D721Med (cell line): ENCODE measurements around the gene ULK4.
"Not testable (repeated sequence)": the region's sequence is repeated elsewhere in the genome, so short reads cannot be mapped to it uniquely, and the experiment has no call there.

ENCODE experiments used
- DNase-seq: peaks from one replicate; pipeline ENCODE4 v3.0.0; 2011; ENCODE audit warnings: low spot score; ENCODE audit not compliant: insufficient read length
- FAIRE-seq: peaks from 2 replicates; lab custom pipeline; 2011; peaks lifted over from hg19 to GRCh38; lab: Jason Lieb, UNC
- TF ChIP-seq, protein P1 (sequence below): IDR thresholded peaks from 2 replicates; pipeline ENCODE4 v1.5.1; 2012; ENCODE audit warnings: mild to moderate bottlenecking, control low read depth; ENCODE audit not compliant: insufficient read depth; ENCODE audit errors: missing control alignments

The ULK4 gene

DNA sequence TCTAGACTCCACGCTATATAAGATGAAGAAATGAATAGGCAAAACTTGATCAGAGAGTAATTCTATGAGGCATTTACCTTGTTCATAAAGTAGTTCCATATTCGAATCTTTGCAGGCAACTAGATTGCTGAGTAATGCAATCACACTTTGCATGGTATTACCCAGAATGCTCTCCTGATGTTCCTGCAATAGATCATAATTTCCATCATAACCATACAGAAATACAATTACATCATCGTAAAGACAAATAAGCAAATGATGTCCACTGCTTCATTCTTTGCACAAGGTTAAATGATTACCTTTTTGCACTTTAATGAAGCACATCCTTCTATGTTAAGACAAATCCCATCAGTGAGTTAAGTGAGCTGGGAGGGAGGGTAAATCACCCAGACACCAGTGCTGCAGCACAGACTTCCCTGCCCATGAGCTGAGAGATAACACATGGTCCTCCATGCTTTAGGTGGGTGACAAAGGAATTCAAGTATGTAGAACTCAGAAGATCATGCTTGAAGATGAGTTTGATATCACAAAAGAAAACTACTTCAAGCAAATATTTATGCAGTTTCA is 395.9 kb downstream of the ULK4 start:
- DNase-seq: no peak
- no peak for FAIRE-seq
- TF ChIP-seq, protein P1, sequence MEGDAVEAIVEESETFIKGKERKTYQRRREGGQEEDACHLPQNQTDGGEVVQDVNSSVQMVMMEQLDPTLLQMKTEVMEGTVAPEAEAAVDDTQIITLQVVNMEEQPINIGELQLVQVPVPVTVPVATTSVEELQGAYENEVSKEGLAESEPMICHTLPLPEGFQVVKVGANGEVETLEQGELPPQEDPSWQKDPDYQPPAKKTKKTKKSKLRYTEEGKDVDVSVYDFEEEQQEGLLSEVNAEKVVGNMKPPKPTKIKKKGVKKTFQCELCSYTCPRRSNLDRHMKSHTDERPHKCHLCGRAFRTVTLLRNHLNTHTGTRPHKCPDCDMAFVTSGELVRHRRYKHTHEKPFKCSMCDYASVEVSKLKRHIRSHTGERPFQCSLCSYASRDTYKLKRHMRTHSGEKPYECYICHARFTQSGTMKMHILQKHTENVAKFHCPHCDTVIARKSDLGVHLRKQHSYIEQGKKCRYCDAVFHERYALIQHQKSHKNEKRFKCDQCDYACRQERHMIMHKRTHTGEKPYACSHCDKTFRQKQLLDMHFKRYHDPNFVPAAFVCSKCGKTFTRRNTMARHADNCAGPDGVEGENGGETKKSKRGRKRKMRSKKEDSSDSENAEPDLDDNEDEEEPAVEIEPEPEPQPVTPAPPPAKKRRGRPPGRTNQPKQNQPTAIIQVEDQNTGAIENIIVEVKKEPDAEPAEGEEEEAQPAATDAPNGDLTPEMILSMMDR: no peak

DNA sequence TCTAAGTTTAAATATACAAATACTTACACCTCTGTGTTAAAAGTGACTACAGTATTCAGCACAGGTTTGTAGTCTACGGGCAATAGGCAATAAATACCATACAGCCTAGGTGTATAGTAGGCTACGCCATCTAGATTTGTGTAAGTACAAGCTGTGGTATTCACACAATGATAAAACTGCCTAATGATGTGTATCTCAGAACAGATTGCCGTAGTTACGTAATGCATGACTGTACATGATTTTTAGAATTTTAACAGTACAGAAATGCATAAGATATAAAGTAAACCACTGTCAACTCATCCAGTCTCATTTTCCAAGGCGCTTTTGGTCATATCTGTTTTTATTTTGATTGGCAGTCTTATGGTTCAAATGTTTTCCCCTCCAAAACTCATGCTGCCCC is 396.9 kb downstream of the ULK4 start:
- FAIRE-seq: no peak
- TF ChIP-seq, protein P1: no peak
- no peak for DNase-seq

DNA sequence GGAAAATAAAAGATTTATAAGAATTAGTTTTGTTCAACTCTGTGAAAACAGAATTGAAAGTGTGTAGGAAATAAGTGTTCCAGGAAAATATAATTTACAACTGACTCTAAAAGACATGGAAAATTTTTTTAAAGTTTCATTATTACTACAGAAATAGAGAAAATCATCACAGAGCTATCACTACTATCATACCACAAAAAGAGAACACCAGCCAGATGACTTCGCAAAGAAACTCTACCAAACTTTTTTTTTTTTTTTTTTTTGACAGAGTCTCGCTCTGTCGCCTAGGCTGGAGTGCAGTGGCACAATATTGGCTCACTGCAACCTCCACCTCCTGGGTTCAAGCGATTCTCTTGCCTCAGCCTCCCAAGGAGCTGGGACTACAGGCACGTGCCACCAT is 405.7 kb downstream of the ULK4 start:
- FAIRE-seq, DNase-seq: not testable (repeated sequence)

DNA sequence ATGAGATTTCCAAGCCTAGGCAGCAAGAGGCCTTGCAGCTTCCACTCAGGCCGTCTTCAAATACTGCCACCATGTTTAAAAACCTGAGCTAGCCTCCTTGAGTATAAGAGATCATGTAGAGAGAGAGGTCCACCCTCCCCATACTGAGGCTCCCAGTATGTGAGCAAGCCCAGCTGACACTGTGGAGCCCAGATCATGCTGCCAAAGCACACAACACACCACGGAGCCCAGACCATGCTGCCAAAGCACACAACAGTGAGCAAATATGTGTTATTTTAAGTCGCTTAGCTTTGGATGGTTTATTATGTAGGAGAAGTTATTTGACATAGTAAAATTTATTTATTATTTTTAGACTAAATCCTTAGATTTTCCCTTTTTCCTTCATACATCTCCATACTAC is 428.9 kb downstream of the ULK4 start:
- FAIRE-seq (no peak), DNase-seq (no peak)
- TF ChIP-seq, protein P1: no peak

DNA sequence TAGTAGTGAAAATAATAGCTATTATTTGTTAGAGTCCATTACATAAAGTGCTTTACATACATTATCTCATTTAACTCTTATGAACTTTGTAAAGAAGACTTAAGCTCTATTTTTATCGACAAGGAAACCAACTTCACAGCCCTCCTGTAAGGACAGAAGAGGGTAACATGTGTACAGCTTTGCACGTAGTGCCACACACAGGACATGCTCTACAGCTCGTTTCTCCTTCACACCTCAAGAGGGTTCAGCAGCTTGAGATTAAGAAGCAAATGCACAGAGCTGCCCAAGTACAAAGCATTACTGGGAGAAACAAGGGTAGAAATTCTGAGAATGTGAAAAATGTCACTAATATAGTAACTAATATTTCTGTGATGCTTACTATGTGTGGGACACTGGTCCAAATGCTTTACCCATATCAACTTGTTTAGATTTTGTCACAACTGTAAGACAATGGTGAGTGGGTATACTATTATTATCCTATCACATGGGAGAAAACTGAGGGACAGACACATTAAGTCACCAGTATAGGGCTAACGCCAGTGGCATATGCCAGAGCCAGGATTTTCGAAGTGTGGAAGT is 434.8 kb downstream of the ULK4 start:
- FAIRE-seq: no peak
- TF ChIP-seq, protein P1: no peak
- DNase-seq: no peak

DNA sequence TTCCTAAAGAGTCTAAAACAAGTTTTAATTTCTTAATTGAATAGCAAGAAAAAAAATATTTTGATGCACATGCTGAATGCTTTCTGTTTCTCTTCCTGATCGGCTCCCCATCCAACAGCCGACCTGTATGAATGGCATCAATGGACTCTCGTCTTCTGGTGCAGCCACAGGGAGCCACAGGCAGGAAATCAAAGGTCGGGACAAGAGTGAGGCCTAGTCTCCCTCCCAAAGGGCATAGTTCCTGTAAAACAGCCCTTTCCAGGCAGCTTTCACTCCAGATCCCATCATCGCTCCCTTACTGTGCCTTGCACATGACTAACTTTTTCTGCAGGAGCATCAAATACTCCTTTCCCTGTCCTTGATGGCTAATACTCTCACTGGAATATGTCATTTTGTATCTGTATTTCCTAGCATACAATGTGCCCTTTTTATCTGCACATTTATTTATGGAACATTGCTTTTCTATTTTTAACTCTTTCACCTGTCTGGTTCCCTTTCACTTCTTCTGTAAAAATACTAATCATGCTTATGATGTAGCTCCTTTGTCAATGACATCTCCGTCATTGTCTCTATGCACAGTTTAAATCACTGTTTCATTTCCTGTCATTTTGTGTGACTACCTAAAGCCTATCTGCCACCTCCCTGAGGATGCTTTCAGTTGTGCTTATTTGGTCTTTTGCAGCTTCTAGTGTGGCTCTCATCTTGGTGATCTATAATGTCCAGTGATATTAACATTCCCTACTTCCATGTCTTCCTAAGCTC is 436.4 kb downstream of the ULK4 start:
- FAIRE-seq: no peak
- DNase-seq: no peak
- TF ChIP-seq, protein P1: no peak

DNA sequence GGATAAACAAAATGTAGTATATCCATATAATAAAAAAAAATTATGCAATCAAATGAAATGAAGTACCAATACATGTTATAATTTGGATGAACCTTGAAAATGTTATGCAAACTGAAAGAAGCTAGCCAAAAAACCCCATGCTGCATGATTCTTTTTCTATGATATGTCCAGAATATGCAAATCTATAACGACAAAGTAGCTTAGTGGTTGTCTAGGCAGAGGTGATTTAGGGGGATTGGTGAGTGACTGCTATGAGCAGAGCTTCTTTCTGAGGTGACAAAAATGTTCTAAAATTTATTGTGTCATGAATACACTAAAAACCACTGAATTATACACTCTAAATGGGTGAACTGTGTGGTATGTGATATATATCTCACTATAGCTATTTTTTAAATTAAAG is 438.0 kb downstream of the ULK4 start:
- DNase-seq (no peak), FAIRE-seq (no peak)
- TF ChIP-seq, protein P1: no peak
